Endodermal cell (in vitro differentiated cells): Measurements from ENCODE around the gene TANGO2. TPM values are rescaled to one million over a fixed set of nuclear protein-coding genes. Genes with fewer than 3 reads are reported as not detected.

Experiments used
- DNase-seq: peaks from one replicate; pipeline ENCODE4 v3.0.0-alpha.2; 2017
- H3K27ac ChIP-seq: 2 replicates; pipeline ENCODE4 v1.5.1; 2013; ENCODE audit warnings: mild to moderate bottlenecking, low read depth, low read length, moderate library complexity
- H3K27me3 ChIP-seq: 2 replicates; pipeline ENCODE4 v1.6.1; 2013; ENCODE audit warnings: mild to moderate bottlenecking, low read length, moderate library complexity; ENCODE audit not compliant: insufficient read depth, control insufficient read depth, poor library complexity, severe bottlenecking
- H3K36me3 ChIP-seq: 2 replicates; pipeline ENCODE4 v1.7.0; 2013; ENCODE audit warnings: mild to moderate bottlenecking, low read length, moderate library complexity; ENCODE audit not compliant: control insufficient read depth, insufficient read depth
- H3K4me1 ChIP-seq: one replicate; pipeline ENCODE4 v1.7.0; 2013; ENCODE audit warnings: low read length; ENCODE audit not compliant: control insufficient read depth, insufficient read depth
- H3K4me3 ChIP-seq: 2 replicates; pipeline ENCODE4 v1.5.1; 2013; ENCODE audit warnings: mild to moderate bottlenecking, low read length, moderate library complexity
- H3K9ac ChIP-seq: 2 replicates; pipeline ENCODE4 v1.6.1; 2013; ENCODE audit warnings: mild to moderate bottlenecking, low read length, moderate library complexity; ENCODE audit not compliant: poor library complexity, severe bottlenecking; ENCODE audit errors: extremely low read depth
- H3K9me3 ChIP-seq: 2 replicates; pipeline ENCODE4 v1.6.1; 2013; ENCODE audit warnings: mild to moderate bottlenecking, low read length, moderate library complexity; ENCODE audit not compliant: control insufficient read depth
- H3K27ac Mint-ChIP-seq: 2 replicates; pipeline ENCODE4 v1.8.0; 2020; ENCODE audit warnings: mixed read lengths
- H3K27me3 Mint-ChIP-seq: 2 replicates; pipeline ENCODE4 v1.8.0; 2021; ENCODE audit warnings: mild to moderate bottlenecking, mixed read lengths; ENCODE audit not compliant: insufficient read depth
- H3K36me3 Mint-ChIP-seq: 2 replicates; pipeline ENCODE4 v1.8.0; 2020; ENCODE audit warnings: low read depth, mixed read lengths
- H3K4me1 Mint-ChIP-seq: 2 replicates; pipeline ENCODE4 v1.8.0; 2020; ENCODE audit warnings: mixed read lengths
- H3K4me3 Mint-ChIP-seq: 2 replicates; pipeline ENCODE4 v1.8.0; 2020; ENCODE audit warnings: mild to moderate bottlenecking, moderate library complexity, mixed read lengths
- H3K9me3 Mint-ChIP-seq: 2 replicates; pipeline ENCODE4 v1.8.0; 2020; ENCODE audit warnings: mild to moderate bottlenecking, mixed read lengths
- WGBS, 2 experiments: methylation state at CpG; one replicate each; pipeline versions ENCODE4 v1.1.5 to v1.1.7; 2013; ENCODE audit warnings: missing lambda C conversion rate in 2 of 2, mixed read lengths in 1 of 2; ENCODE audit not compliant: insufficient coverage in 1 of 2, insufficient read length in 1 of 2; 5-methylcytosine and 5-hydroxymethylcytosine counted together
- total RNA-seq, 2 donors: library from RNA; stranded (reverse); fragmentation: NEBNext Ultra II Directional in 1 of 2; extraction: Animal tissue kit (Norgen Biotek cat#: 25700) in 1 of 2; gene quantifications; 2 replicates in 1 of 2; 3 replicates in 1 of 2; pipeline ENCODE4 v1.2.1, GENCODE V29; 2021
- TF ChIP-seq, protein P1 (sequence below): fragments of 200-600 bp; sonication (generic); conservative IDR thresholded peaks from 2 replicates; pipeline ENCODE4 v1.5.0; 2021; ENCODE audit warnings: antibody characterized with exemption, mild to moderate bottlenecking

Gene TANGO2
- total RNA-seq, 2 donors from 2014 or later, result 19.9 to 21.8 TPM

DNA sequence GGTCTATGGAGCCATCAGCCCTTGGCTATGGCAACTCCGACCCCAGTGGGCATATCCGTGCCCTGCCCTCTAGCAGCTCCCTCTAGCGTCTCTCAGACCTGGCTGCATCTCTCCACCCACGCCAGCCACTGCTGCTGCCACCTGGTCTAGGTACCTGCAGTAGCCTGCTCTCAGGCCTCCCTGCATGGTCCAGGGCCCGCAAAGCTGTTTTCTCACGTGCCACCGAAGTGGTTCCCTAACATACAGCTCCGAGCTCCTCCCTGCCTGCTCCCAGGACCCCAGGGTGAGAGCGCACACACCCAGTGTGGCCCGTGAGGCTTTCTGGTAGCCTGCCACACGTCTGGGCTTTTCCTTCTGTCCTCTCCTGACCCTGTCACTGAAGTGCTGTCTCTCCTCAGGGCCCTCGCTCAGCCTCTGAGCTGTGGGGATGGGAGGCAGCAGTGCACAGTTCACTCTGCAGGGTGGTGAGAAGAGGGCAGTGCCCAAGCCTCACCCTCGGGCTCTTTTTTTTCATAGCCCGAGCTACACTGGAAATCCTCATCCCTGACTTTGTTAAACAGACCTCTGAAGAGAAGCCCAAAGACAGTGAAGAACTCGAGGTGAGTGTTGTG is 73.4 kb downstream of the TANGO2 start:
- H3K27ac Mint-ChIP-seq, result no peak overlapping the region
- no peak overlapping the region for H3K4me3 Mint-ChIP-seq
- H3K36me3 ChIP-seq, result peaks cover 95% of the 10 kb centered on the region
- H3K27me3 ChIP-seq, result no peaks in the 10 kb centered on the region
- peaks cover 7% of the 10 kb centered on the region for H3K9me3 ChIP-seq
- H3K27ac ChIP-seq, result no peak overlapping the region
- H3K9ac ChIP-seq, result no peak overlapping the region
- no peaks in the 10 kb centered on the region for H3K9me3 Mint-ChIP-seq
- TF ChIP-seq, protein P1, sequence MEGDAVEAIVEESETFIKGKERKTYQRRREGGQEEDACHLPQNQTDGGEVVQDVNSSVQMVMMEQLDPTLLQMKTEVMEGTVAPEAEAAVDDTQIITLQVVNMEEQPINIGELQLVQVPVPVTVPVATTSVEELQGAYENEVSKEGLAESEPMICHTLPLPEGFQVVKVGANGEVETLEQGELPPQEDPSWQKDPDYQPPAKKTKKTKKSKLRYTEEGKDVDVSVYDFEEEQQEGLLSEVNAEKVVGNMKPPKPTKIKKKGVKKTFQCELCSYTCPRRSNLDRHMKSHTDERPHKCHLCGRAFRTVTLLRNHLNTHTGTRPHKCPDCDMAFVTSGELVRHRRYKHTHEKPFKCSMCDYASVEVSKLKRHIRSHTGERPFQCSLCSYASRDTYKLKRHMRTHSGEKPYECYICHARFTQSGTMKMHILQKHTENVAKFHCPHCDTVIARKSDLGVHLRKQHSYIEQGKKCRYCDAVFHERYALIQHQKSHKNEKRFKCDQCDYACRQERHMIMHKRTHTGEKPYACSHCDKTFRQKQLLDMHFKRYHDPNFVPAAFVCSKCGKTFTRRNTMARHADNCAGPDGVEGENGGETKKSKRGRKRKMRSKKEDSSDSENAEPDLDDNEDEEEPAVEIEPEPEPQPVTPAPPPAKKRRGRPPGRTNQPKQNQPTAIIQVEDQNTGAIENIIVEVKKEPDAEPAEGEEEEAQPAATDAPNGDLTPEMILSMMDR, result no peak
- WGBS, 2 experiments, result 94 to 95% methylated on average over 9 to 15 of the region's 15 CpGs
- H3K27me3 Mint-ChIP-seq, result no peaks in the 10 kb centered on the region
- H3K36me3 Mint-ChIP-seq, result peaks cover 98% of the 10 kb centered on the region
- no peaks in the 10 kb centered on the region for H3K4me1 ChIP-seq
- no peak overlapping the region for H3K4me3 ChIP-seq
- no peaks in the 10 kb centered on the region for H3K4me1 Mint-ChIP-seq
- DNase-seq, result no peak

GRCh38 chr22:20095521-20095920 is 74.6 kb downstream of the TANGO2 start:
- no peak for DNase-seq
- H3K9ac ChIP-seq, result no peak overlapping the region
- H3K4me1 ChIP-seq, result no peaks in the 10 kb centered on the region
- Mint-ChIP-seq H3K36me3 (peaks cover 96% of the 10 kb centered on the region), H3K4me3 (no peak overlapping the region), H3K4me1 (no peaks in the 10 kb centered on the region), H3K27me3 (no peaks in the 10 kb centered on the region), H3K9me3 (no peaks in the 10 kb centered on the region), H3K27ac (no peak overlapping the region)
- WGBS, 2 experiments, result 100% methylated on average over 1 to 3 of the region's 4 CpGs
- H3K4me3 ChIP-seq, result no peak overlapping the region
- H3K27ac ChIP-seq, result no peak overlapping the region
- no peaks in the 10 kb centered on the region for H3K27me3 ChIP-seq
- peaks cover 7% of the 10 kb centered on the region for H3K9me3 ChIP-seq
- TF ChIP-seq, protein P1, result no peak
- peaks cover 93% of the 10 kb centered on the region for H3K36me3 ChIP-seq

DNA sequence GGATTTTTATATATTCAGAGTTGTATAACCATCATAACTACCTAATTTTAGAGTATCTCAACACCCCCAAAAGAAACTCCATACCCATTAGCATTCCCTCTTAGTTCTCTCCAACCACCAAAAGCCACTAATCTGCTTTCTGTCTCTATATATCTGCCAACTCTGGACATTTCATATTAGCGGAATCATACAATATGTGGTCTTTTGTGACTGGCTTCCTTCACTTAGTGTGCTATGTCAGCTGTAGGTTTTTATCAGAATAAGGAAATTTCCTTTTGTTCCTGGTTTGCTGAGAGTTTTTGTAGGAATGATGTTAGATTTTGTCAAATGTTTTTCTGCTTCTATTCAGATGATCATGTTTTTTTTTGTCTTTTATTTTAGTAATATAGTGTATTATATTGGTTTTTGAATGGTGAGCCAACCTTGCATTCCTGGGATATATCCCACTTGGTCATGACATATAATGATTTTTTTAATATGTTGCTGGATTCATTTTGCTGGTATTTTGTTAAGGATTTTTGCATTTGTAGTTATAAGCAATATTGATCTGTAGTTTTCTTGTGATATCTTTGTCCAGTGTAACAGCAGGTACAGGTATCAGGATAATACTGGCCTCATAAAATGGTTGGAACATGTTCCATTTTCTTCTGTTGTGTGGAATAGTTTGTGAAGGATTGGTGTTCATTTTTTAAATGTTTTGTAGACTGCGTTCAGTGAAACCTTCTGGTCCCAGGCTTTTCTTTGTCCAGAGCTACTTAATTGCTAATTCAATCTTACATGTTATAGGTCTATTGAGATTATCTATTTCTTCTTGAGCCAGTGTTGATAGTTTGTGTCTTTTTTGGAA is 75.9 kb downstream of the TANGO2 start:
- no peaks in the 10 kb centered on the region for H3K27me3 Mint-ChIP-seq
- no peak overlapping the region for H3K4me3 Mint-ChIP-seq
- Histone ChIP-seq H3K27ac (no peak overlapping the region), H3K4me3 (no peak overlapping the region), H3K9me3 (peaks cover 7% of the 10 kb centered on the region), H3K36me3 (peaks cover 90% of the 10 kb centered on the region), H3K27me3 (no peaks in the 10 kb centered on the region), H3K4me1 (no peaks in the 10 kb centered on the region), H3K9ac (no peak overlapping the region)
- no peak for DNase-seq
- no peak overlapping the region for H3K27ac Mint-ChIP-seq
- 91 to 100% methylated on average over 1 to 2 of the region's 2 CpGs for WGBS, 2 experiments
- no peaks in the 10 kb centered on the region for H3K9me3 Mint-ChIP-seq
- no peaks in the 10 kb centered on the region for H3K4me1 Mint-ChIP-seq
- H3K36me3 Mint-ChIP-seq, result peaks cover 92% of the 10 kb centered on the region
- TF ChIP-seq, protein P1, result no peak
